Right atrium auricular region (tissue), 2 donors: ENCODE results near the gene SMIM13. TPM values are rescaled to one million over a fixed set of nuclear protein-coding genes. Genes with fewer than 3 reads are reported as not detected.

Experiments
- DNase-seq: peaks from one replicate; pipeline ENCODE4 v3.0.0-alpha.2; 2019; ENCODE audit warnings: low spot score
- H3K27ac ChIP-seq, 2 donors: fragments of 200-600 bp; sonication (generic); 1 replicate in 1 of 2; 2 replicates in 1 of 2; pipeline ENCODE4 v1.5.1; 2016 to 2019
- H3K27me3 ChIP-seq, 2 donors: fragments of 200-600 bp; sonication (generic); one replicate each; pipeline versions ENCODE4 v1.5.1 to v1.6.0; 2017 to 2019
- H3K36me3 ChIP-seq: fragments of 200-600 bp; sonication (generic); one replicate; pipeline ENCODE4 v1.5.1; 2016
- H3K4me1 ChIP-seq, 2 donors: fragments of 200-600 bp; sonication (generic); one replicate each; pipeline versions ENCODE4 v1.5.1 to v1.6.0; 2017 to 2019
- H3K4me3 ChIP-seq, 2 donors: fragments of 200-600 bp; sonication (generic); 1 replicate in 1 of 2; 2 replicates in 1 of 2; pipeline ENCODE4 v1.5.1; 2017 to 2019; ENCODE audit warnings: mild to moderate bottlenecking in 1 of 2, moderate library complexity in 1 of 2
- H3K9me3 ChIP-seq, 2 donors: fragments of 200-600 bp; sonication (generic); one replicate each; pipeline ENCODE4 v1.5.1; 2019
- CTCF ChIP-seq, 2 donors: fragments of 200-600 bp; sonication (generic); IDR thresholded peaks; one replicate each; pipeline ENCODE4 v1.5.1; 2019; ENCODE audit warnings: antibody characterized with exemption in 2 of 2
- total RNA-seq, 2 donors: library from RNA; depleted of rRNA; stranded (reverse); fragments of >200 nt; gene quantifications; one replicate each; pipeline ENCODE4 v1.1.0, GENCODE V29; 2016

Gene SMIM13
- total RNA-seq, 2 donors from 2014 or later = 9.0 to 11.3 TPM

GRCh38 chr6:11064836-11065235 lies 28.8 kb upstream of the SMIM13 start:
- Histone ChIP-seq H3K27me3 (no peaks in the 10 kb centered on the region), H3K36me3 (no peaks in the 10 kb centered on the region), H3K9me3 (no peaks in the 10 kb centered on the region), H3K4me3 (no peak overlapping the region), H3K4me1 (no peaks in the 10 kb centered on the region), H3K27ac (no peak overlapping the region)
- no peak for TF ChIP-seq CTCF (IDR thresholded peaks at IDR 0.05)
- no peak for DNase-seq

GRCh38 chr6:11065436-11066202 lies 28.0 kb upstream of the SMIM13 start:
- DNase-seq = no peak
- Histone ChIP-seq H3K9me3 (no peaks in the 10 kb centered on the region), H3K36me3 (no peaks in the 10 kb centered on the region), H3K4me3 (no peak overlapping the region), H3K27me3 (no peaks in the 10 kb centered on the region), H3K4me1 (no peaks in the 10 kb centered on the region), H3K27ac (no peak overlapping the region)
- TF ChIP-seq CTCF (IDR thresholded peaks at IDR 0.05) = no peak

GRCh38 chr6:11066505-11067347 lies 26.9 kb upstream of the SMIM13 start:
- no peak for DNase-seq
- Histone ChIP-seq H3K27ac (no peak overlapping the region), H3K27me3 (no peaks in the 10 kb centered on the region), H3K9me3 (no peaks in the 10 kb centered on the region), H3K4me1 (no peaks in the 10 kb centered on the region), H3K4me3 (no peak overlapping the region), H3K36me3 (no peaks in the 10 kb centered on the region)
- TF ChIP-seq CTCF (IDR thresholded peaks at IDR 0.05) = no peak

- no peak for TF ChIP-seq CTCF (IDR thresholded peaks at IDR 0.05)
- no peak for DNase-seq
- H3K9me3 ChIP-seq = no peaks in the 10 kb centered on the region
- H3K27ac ChIP-seq = no peak overlapping the region
- H3K27me3 ChIP-seq = no peaks in the 10 kb centered on the region
- no peak overlapping the region for H3K4me3 ChIP-seq
- no peaks in the 10 kb centered on the region for H3K4me1 ChIP-seq
- H3K36me3 ChIP-seq = no peaks in the 10 kb centered on the region
Measured at GRCh38 chr6:11067348-11067747, 26.3 kb upstream of the SMIM13 start.

GRCh38 chr6:11069760-11070159 lies 23.9 kb upstream of the SMIM13 start:
- no peaks in the 10 kb centered on the region for H3K4me1 ChIP-seq
- DNase-seq = no peak
- TF ChIP-seq CTCF (IDR thresholded peaks at IDR 0.05) = no peak
- no peaks in the 10 kb centered on the region for H3K27me3 ChIP-seq
- H3K4me3 ChIP-seq = no peak overlapping the region
- H3K9me3 ChIP-seq = no peaks in the 10 kb centered on the region
- H3K36me3 ChIP-seq = no peaks in the 10 kb centered on the region
- H3K27ac ChIP-seq = no peak overlapping the region
